SIG-M5 (cell line): Measurements from ENCODE around the gene CORO7.

Experiments
- DNase-seq: peaks from one replicate; lab custom pipeline; 2025; lab: John Stamatoyannopoulos, UW

CORO7 gene

GRCh38 chr16:4384509-4384942, 31.9 kb downstream of the CORO7 start:
- no peak for DNase-seq

- no peak for DNase-seq
Measured at GRCh38 chr16:4383591-4384444, 32.6 kb downstream of the CORO7 start.

- no peak for DNase-seq
Measured at GRCh38 chr16:4382795-4383357, 33.5 kb downstream of the CORO7 start.

- DNase-seq = no peak
Measured at GRCh38 chr16:4381935-4382794, 34.2 kb downstream of the CORO7 start.

- DNase-seq = no peak
Measured at GRCh38 chr16:4381072-4381934, 35.1 kb downstream of the CORO7 start.

GRCh38 chr16:4380119-4381063, 36.0 kb downstream of the CORO7 start:
- DNase-seq = no peak

GRCh38 chr16:4378999-4379690, 37.3 kb downstream of the CORO7 start:
- DNase-seq = no peak

- DNase-seq = no peak
Measured at GRCh38 chr16:4378161-4378666, 38.2 kb downstream of the CORO7 start.

- no peak for DNase-seq
Measured at GRCh38 chr16:4377573-4378154, 38.7 kb downstream of the CORO7 start.

- no peak for DNase-seq
Measured at GRCh38 chr16:4376893-4377572, 39.4 kb downstream of the CORO7 start.

GRCh38 chr16:4376126-4376892, 40.1 kb downstream of the CORO7 start:
- no peak for DNase-seq

GRCh38 chr16:4375717-4376116, 40.7 kb downstream of the CORO7 start:
- DNase-seq = no peak

GRCh38 chr16:4373909-4374742, 42.3 kb downstream of the CORO7 start:
- no peak for DNase-seq

- no peak for DNase-seq
Measured at GRCh38 chr16:4373356-4373908, 43.0 kb downstream of the CORO7 start.

GRCh38 chr16:4372578-4373355, 43.6 kb downstream of the CORO7 start:
- no peak for DNase-seq
